Uterus (tissue), 4 donors: Measurements from ENCODE around the gene NLK. TPM values are rescaled to one million over a fixed set of nuclear protein-coding genes. Genes with fewer than 3 reads are reported as not detected.
"Not testable (repeated sequence)": the region's sequence is repeated elsewhere in the genome, so short reads cannot be mapped to it uniquely, and the experiment has no call there.

Experiments
- DNase-seq, 2 donors: peaks; one replicate each; pipeline ENCODE4 v3.0.0-alpha.2; 2019 to 2020
- H3K27ac ChIP-seq, 2 donors: fragments of 200-600 bp; sonication (generic); 1 replicate in 1 of 2; 2 replicates in 1 of 2; pipeline ENCODE4 v1.5.1; 2016 to 2018
- H3K27me3 ChIP-seq, 2 donors: fragments of 200-600 bp; sonication (generic); one replicate each; pipeline ENCODE4 v1.5.1; 2018 to 2019; ENCODE audit warnings: control low read depth in 1 of 2
- H3K36me3 ChIP-seq, 2 donors: fragments of 200-600 bp; sonication (generic); one replicate each; pipeline ENCODE4 v1.5.1; 2019; ENCODE audit warnings: control low read depth in 1 of 2
- H3K4me1 ChIP-seq, 2 donors: fragments of 200-600 bp; sonication (generic); one replicate each; pipeline ENCODE4 v1.5.1; 2018 to 2019; ENCODE audit warnings: control low read depth in 1 of 2
- H3K4me3 ChIP-seq, 2 donors: fragments of 200-600 bp; sonication (generic); 1 replicate in 1 of 2; 2 replicates in 1 of 2; pipeline ENCODE4 v1.5.1; 2018 to 2019; ENCODE audit warnings: mild to moderate bottlenecking in 1 of 2
- H3K9me3 ChIP-seq, 2 donors: fragments of 200-600 bp; sonication (generic); one replicate each; pipeline ENCODE4 v1.5.1; 2019; ENCODE audit warnings: control low read depth in 1 of 2
- CTCF ChIP-seq, 4 experiments: fragments of 200-600 bp in 2 of 4; fragments of 450-650 bp in 2 of 4; sonication (generic) in 2 of 4; IDR thresholded peaks; one replicate each; pipeline ENCODE4 v1.5.1; 2016 to 2019; ENCODE audit warnings: antibody characterized with exemption in 4 of 4, mild to moderate bottlenecking in 2 of 4, moderate library complexity in 1 of 4
- POLR2A ChIP-seq, 2 donors: fragments of 450-650 bp; IDR thresholded peaks; one replicate each; pipeline ENCODE4 v1.6.1; 2016; ENCODE audit warnings: antibody characterized with exemption in 2 of 2, mild to moderate bottlenecking in 1 of 2, moderate library complexity in 1 of 2
- intact Hi-C: fragments of 100-400 bp; cut with DNase I; formaldehyde crosslinking; loops from one replicate; pipeline ENCODE4 v1.15.1; 2023; ENCODE audit warnings: low total_unique reads
- total RNA-seq, 4 donors: library from RNA; depleted of rRNA in 3 of 4; stranded (reverse); fragments of >200 nt in 3 of 4; gene quantifications; one replicate each; pipeline versions ENCODE4 v1.1.0 to v1.2.4, GENCODE V29; 2014 to 2023
- donor health status: DM: yes; HTN: yes; CAD: no.

The NLK gene
- total RNA-seq, 4 donors from 2014 or later = 7.7 to 36.8 (median 23.4) TPM

GRCh38 chr17:28232966-28233870, 190.7 kb downstream of the NLK start:
- H3K9me3 ChIP-seq, H3K4me1 ChIP-seq, DNase-seq, intact Hi-C loops, H3K36me3 ChIP-seq, H3K27ac ChIP-seq, H3K4me3 ChIP-seq: not testable (repeated sequence)
- peak in 1 of 4 experiments; percentile 21 for TF ChIP-seq CTCF (IDR thresholded peaks at IDR 0.05)
- peaks cover under 1 to 12% of the 10 kb centered on the region in 2 donors for H3K27me3 ChIP-seq

DNA sequence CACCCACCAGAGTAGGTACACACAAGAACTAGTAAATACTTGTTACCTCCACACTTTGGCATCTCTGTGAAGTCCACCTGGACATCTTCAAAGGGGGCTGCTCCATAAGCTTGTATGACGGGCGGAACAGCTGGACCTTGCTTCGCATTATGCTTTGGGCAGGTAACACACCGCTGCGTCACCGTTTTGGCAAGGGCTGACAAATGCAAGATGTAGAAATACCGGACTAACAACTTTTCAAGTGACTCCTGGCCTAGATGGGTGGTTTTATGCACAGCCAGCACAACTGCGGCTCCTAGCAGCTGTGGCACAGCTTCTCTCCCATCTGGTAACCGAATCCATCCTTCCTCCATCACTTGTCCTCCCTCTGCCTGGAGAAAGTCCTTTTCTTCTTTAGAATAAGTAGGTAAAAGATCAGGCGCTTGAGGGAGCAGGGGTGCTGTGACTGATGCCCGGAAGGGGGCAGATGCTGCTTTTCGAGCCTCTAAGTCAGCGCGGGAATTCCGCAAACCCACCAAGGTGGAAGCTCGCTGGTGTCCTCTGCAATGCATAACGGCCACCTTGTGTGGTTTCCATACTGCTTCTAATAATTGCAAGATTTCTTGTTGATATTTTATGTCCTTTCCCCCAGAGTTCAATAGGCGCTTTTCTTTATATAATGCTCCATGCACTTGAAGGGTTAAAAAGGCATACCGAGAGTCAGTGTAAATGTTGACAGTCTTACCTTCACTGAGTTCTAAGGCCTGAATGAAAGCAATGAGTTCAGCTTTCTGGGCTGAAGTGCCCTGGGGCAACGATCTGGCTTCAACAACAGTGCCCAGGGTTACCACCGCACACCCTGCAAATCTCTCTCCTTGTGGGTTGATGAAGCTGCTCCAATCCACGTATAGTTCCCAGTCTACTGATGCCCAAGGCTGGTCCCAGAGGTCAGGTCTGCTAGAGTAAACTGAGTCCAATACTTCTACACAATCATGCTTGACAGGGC, 191.7 kb downstream of the NLK start:
- H3K36me3 ChIP-seq, H3K9me3 ChIP-seq, H3K27ac ChIP-seq, DNase-seq, H3K27me3 ChIP-seq, H3K4me1 ChIP-seq, intact Hi-C loops, H3K4me3 ChIP-seq: not testable (repeated sequence)

GRCh38 chr17:28235066-28235700, 192.7 kb downstream of the NLK start:
- H3K27me3 ChIP-seq, H3K9me3 ChIP-seq, H3K4me1 ChIP-seq, H3K27ac ChIP-seq, H3K4me3 ChIP-seq, DNase-seq, H3K36me3 ChIP-seq, intact Hi-C loops: not testable (repeated sequence)

- H3K36me3 ChIP-seq, H3K4me3 ChIP-seq, intact Hi-C loops, H3K9me3 ChIP-seq, H3K27ac ChIP-seq, H3K4me1 ChIP-seq, H3K27me3 ChIP-seq, DNase-seq: not testable (repeated sequence)
Observed at GRCh38 chr17:28236033-28236653, 193.7 kb downstream of the NLK start.

- H3K36me3 ChIP-seq, H3K4me1 ChIP-seq, H3K27me3 ChIP-seq, DNase-seq, H3K4me3 ChIP-seq, H3K27ac ChIP-seq, intact Hi-C loops, H3K9me3 ChIP-seq: not testable (repeated sequence)
Observed at GRCh38 chr17:28238547-28239270, 196.2 kb downstream of the NLK start.

DNA sequence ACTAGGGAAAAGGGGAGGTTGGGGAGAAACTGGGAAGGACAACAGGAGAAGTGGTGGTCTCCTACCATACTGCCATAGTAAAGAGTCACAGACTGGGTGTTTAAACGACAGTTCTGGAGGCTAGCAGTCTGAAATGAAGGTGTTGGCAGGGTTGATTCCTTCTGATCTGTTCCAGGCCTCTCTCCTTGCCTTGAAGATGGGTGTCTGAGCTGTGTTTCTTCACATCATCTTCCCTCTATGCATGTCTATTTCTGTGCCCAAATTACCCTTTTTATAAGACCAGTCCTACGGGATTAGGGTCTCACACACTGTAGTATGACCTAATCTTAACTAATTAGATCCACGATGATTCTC, 196.8 kb downstream of the NLK start:
- H3K9me3 ChIP-seq = no peaks in the 10 kb centered on the region
- no peak overlapping the region for H3K27ac ChIP-seq
- no peak overlapping the region for H3K4me3 ChIP-seq
- H3K4me1 ChIP-seq = no peaks in the 10 kb centered on the region
- DNase-seq = no peak
- TF ChIP-seq POLR2A (IDR thresholded peaks at IDR 0.05) (no peak), CTCF (IDR thresholded peaks at IDR 0.05) (no peak)
- intact Hi-C loops = no loop called here
- no peaks in the 10 kb centered on the region for H3K36me3 ChIP-seq
- H3K27me3 ChIP-seq = no peaks in the 10 kb centered on the region
